Body of pancreas (tissue), 4 donors: ENCODE measurements around the gene MAT2A. TPM values are rescaled to one million over a fixed set of nuclear protein-coding genes. Genes with fewer than 3 reads are reported as not detected.
A peak's percentile ranks its signal among the peaks of the same experiment; 100 is the strongest.
"Not testable (repeated sequence)": the region's sequence is repeated elsewhere in the genome, so short reads cannot be mapped to it uniquely, and the experiment has no call there.

Experiments used
- ATAC-seq: fragments of 150-250 bp; one replicate; pipeline ENCODE4 v1.9.1; 2016
- DNase-seq, 4 donors: peaks; one replicate each; pipeline ENCODE4 v3.0.0-alpha.2; 2019
- H3K27ac ChIP-seq, 4 donors: fragments of 200-600 bp; sonication (generic); 1 replicate in 3 of 4; 2 replicates in 1 of 4; pipeline versions ENCODE4 v1.5.1 to v1.6.1; 2016 to 2019; ENCODE audit warnings: mild to moderate bottlenecking in 1 of 4, mixed read lengths in 1 of 4, moderate library complexity in 1 of 4
- H3K27me3 ChIP-seq, 2 donors: fragments of 200-600 bp; sonication (generic); one replicate each; pipeline ENCODE4 v1.6.0; 2016; ENCODE audit warnings: mild to moderate bottlenecking in 1 of 2
- H3K36me3 ChIP-seq, 2 donors: fragments of 200-600 bp; sonication (generic); replicated peaks in 1 of 2; 2 replicates each; pipeline ENCODE4 v1.5.1; 2016; ENCODE audit warnings: low read depth in 2 of 2; ENCODE audit not compliant: insufficient read depth in 1 of 2
- H3K4me1 ChIP-seq: fragments of 200-600 bp; sonication (generic); one replicate; pipeline ENCODE4 v1.6.0; 2016
- H3K4me3 ChIP-seq, 2 donors: fragments of 200-600 bp; sonication (generic); 1 replicate in 1 of 2; 2 replicates in 1 of 2; pipeline ENCODE4 v1.5.1; 2016 to 2019
- H3K9me3 ChIP-seq, 3 donors: fragments of 200-600 bp; sonication (generic); 1 replicate in 2 of 3; 2 replicates in 1 of 3; pipeline ENCODE4 v1.5.1; 2016
- CTCF ChIP-seq, 7 experiments: fragments of 450-650 bp in 4 of 7; fragments of 200-600 bp in 3 of 7; sonication (generic) in 3 of 7; IDR thresholded peaks; one replicate each; pipeline ENCODE4 v1.5.1; 2016 to 2019; ENCODE audit warnings: antibody characterized with exemption in 7 of 7
- POLR2A ChIP-seq, 3 donors: fragments of 450-650 bp; IDR thresholded peaks; one replicate each; pipeline ENCODE4 v1.6.1; 2016; ENCODE audit warnings: antibody characterized with exemption in 3 of 3, mild to moderate bottlenecking in 2 of 3
- WGBS, 2 donors: methylation state at CpG; one replicate each; pipeline ENCODE4 v1.1.5; 2017; 5-methylcytosine and 5-hydroxymethylcytosine counted together
- intact Hi-C: fragments of 100-400 bp; cut with DNase I; formaldehyde crosslinking; loops from one replicate; pipeline ENCODE4 v1.15.1; 2023
- small RNA-seq: library from RNA; depleted of rRNA; stranded (forward); fragments of <200 nt; gene quantifications from one replicate; pipeline ENCODE3, GENCODE V24; 2016
- total RNA-seq, 2 donors: library from RNA; depleted of rRNA; stranded (reverse); fragments of >200 nt; gene quantifications; one replicate each; pipeline ENCODE4 v1.1.0, GENCODE V29; 2016

Gene MAT2A
- total RNA-seq, 2 donors from 2014 or later = 388 to 576 TPM

GRCh38 chr2:85590950-85591349 is 52.0 kb downstream of the MAT2A start:
- no peak overlapping the region for H3K4me3 ChIP-seq
- H3K9me3 ChIP-seq = no peaks in the 10 kb centered on the region
- 65 to 100% methylated on average over 2 of the region's 2 CpGs for WGBS, 2 donors
- TF ChIP-seq POLR2A (IDR thresholded peaks at IDR 0.05) (no peak), CTCF (IDR thresholded peaks at IDR 0.05) (no peak)
- intact Hi-C loops = no loop called here
- H3K27ac ChIP-seq = peak overlapping the region; percentile 41 to 79 (median 62)
- no peaks in the 10 kb centered on the region for H3K36me3 ChIP-seq
- DNase-seq (no peak), ATAC-seq (no peak)
- H3K4me1 ChIP-seq = peaks cover 66% of the 10 kb centered on the region
- no peaks in the 10 kb centered on the region for H3K27me3 ChIP-seq

GRCh38 chr2:85591563-85591962 is 52.6 kb downstream of the MAT2A start:
- ATAC-seq = no peak
- 72 to 86% methylated on average over 12 of the region's 12 CpGs for WGBS, 2 donors
- peaks cover 65% of the 10 kb centered on the region for H3K4me1 ChIP-seq

GRCh38 chr2:85592299-85592698 is 53.3 kb downstream of the MAT2A start:
- peaks cover 72% of the 10 kb centered on the region for H3K4me1 ChIP-seq
- 90 to 94% methylated on average over 9 of the region's 9 CpGs for WGBS, 2 donors
- ATAC-seq, H3K4me3 ChIP-seq, H3K27me3 ChIP-seq, H3K9me3 ChIP-seq, H3K36me3 ChIP-seq, DNase-seq, intact Hi-C loops: not testable (repeated sequence)
- peak overlapping the region in 2 of 4 donors; percentile 75 to 79 for H3K27ac ChIP-seq

More at GRCh38 chr2:85591563-85591962, 52.6 kb downstream of the MAT2A start:
- Histone ChIP-seq H3K27me3 (no peaks in the 10 kb centered on the region), H3K9me3 (no peaks in the 10 kb centered on the region), H3K36me3 (no peaks in the 10 kb centered on the region), H3K4me3 (no peak overlapping the region), H3K27ac (peak overlapping the region in 3 of 4 donors; percentile 41 to 79 (median 75))
- peak in 1 of 4 donors; percentile 50 for DNase-seq
- intact Hi-C loops = no loop called here
- TF ChIP-seq CTCF (IDR thresholded peaks at IDR 0.05) = no peak
- TF ChIP-seq POLR2A (IDR thresholded peaks at IDR 0.05) = no peak

DNA sequence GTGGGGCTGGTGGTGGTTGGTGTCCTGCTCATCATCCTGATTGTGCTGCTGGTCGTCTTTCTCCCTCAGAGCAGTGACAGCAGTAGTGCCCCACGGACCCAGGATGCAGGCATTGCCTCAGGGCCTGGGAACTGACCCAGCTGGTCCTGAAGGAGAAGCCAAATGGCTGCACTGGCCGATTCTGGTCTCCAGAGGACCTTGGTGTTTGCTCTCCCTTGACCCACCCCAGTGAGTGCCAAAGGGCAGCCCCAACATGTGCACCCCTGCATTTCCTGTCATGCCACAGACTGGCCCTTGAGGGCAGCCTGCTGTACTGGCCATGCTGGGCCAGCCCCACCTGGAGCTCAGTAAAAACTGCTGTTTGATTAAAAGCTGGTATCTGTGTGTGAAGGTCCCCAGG is 54.1 kb downstream of the MAT2A start:
- intact Hi-C loops = no loop called here
- Histone ChIP-seq H3K36me3 (no peaks in the 10 kb centered on the region), H3K4me1 (peaks cover 79% of the 10 kb centered on the region), H3K27me3 (no peaks in the 10 kb centered on the region), H3K27ac (peak overlapping the region; percentile 54 to 79 (median 65)), H3K4me3 (no peak overlapping the region), H3K9me3 (no peaks in the 10 kb centered on the region)
- TF ChIP-seq POLR2A (IDR thresholded peaks at IDR 0.05) (no peak), CTCF (IDR thresholded peaks at IDR 0.05) (peak in 1 of 7 experiments; percentile 8)
- peak; percentile 79 to 90 (median 86) for DNase-seq
- WGBS, 2 donors = 20 to 21% methylated on average over 1 to 3 of the region's 3 CpGs
- ATAC-seq = peak; percentile 28

Small RNA genes lying within 50 kb of the gene (small RNA-seq; reads per million reads assigned to genes)
- not detected for gene RN7SL126P

Other genes with a start within 250 kb of the MAT2A start
- 10 to 100 TPM; 69.9 to 75.2 TPM for gene TGOLN2, start 211.2 kb upstream of the MAT2A start, total RNA-seq
- 10 to 100 TPM; 68.5 to 98.6 TPM for gene RETSAT, start 184.6 kb upstream of the MAT2A start, total RNA-seq
- gene ELMOD3, start 184.4 kb upstream of the MAT2A start, total RNA-seq = 10 to 100 TPM; 16.9 to 18.5 TPM
- gene CAPG, start 128.8 kb upstream of the MAT2A start, total RNA-seq = 10 to 100 TPM; 26.0 to 35.0 TPM
- 10 to 100 TPM in 1 of 2 donors, under 1 TPM in 1; 0.26 to 15.5 TPM for gene SH2D6, start 120.5 kb upstream of the MAT2A start, total RNA-seq
- 10 to 100 TPM; 35.5 to 48.1 TPM for gene GGCX, start 22.3 kb downstream of the MAT2A start, total RNA-seq
- 100 to 1,000 TPM in 1 of 2 donors, 10 to 100 TPM in 1; 39.6 to 111 TPM for gene VAMP8, start 38.4 kb downstream of the MAT2A start, total RNA-seq
- 10 to 100 TPM in 1 of 2 donors, 1 to 10 TPM in 1; 3.0 to 10.4 TPM for gene VAMP5, start 45.3 kb downstream of the MAT2A start, total RNA-seq
- 10 to 100 TPM; 54.4 to 89.5 TPM for gene RNF181, start 56.6 kb downstream of the MAT2A start, total RNA-seq
- 10 to 100 TPM; 23.1 to 24.4 TPM for gene TMEM150A, start 63.5 kb downstream of the MAT2A start, total RNA-seq
- gene C2orf68, start 72.9 kb downstream of the MAT2A start, total RNA-seq = 10 to 100 TPM in 1 of 2 donors, 1 to 10 TPM in 1; 9.9 to 14.5 TPM
- gene USP39, start 77.0 kb downstream of the MAT2A start, total RNA-seq = 100 to 1,000 TPM in 1 of 2 donors, 10 to 100 TPM in 1; 21.3 to 142 TPM
- not detected for gene SFTPB, start 129.0 kb downstream of the MAT2A start, total RNA-seq
- gene GNLY, start 155.2 kb downstream of the MAT2A start, total RNA-seq = 1 to 10 TPM in 1 of 2 donors, not detected in 1; 5.6 TPM
- gene ATOH8, start 214.8 kb downstream of the MAT2A start, total RNA-seq = 10 to 100 TPM; 12.9 to 14.5 TPM